HG02642 (cell line): ENCODE data around the gene ISCA2.

Experiments used
- ATAC-seq: cut with Tn5 transposase; IDR thresholded peaks from one replicate; pipeline ENCODE4 v1.9.1; 2021; ENCODE audit warnings: mild to moderate bottlenecking; ENCODE audit not compliant: unreplicated experiment, poor library complexity

The ISCA2 gene

DNA sequence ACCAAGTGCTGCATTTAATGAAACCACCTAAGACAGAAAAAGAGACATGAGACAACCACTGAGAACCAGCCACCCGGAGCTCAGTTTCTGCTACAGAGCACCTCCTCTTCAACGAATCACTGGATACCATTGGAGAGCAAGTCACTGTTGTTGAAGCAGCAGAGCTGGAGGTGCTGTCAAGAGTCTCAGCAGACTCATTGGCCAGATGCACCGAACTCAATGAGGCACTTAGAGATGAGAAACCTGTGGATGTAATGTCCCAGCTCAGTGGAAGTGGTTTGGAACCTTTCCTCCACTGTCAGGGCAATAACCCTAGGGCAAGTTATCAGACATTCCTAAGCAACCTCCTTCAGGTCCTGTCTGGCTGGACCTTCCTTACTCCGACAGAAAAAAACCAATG lies 13.5 kb upstream of the ISCA2 start:
- no peak for ATAC-seq

DNA sequence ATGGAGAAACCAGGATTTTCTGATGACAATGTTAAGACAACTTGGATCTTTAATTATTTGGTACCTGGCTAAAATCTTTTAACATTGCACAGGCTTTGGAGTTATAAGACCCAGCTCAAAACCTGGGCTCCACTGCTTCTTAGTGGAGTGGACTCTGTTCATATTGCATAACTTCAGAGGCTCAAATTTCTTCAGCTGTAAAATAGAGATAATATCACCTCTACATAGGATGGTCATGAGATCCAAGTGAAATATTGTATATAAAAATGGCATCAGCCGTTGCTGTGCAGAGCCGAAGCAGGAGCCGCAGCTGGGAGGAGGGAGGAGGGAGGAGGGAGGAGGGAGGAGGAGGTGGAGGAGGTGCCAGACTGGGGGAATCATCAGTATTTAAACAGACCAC lies 11.0 kb upstream of the ISCA2 start:
- ATAC-seq = no peak

DNA sequence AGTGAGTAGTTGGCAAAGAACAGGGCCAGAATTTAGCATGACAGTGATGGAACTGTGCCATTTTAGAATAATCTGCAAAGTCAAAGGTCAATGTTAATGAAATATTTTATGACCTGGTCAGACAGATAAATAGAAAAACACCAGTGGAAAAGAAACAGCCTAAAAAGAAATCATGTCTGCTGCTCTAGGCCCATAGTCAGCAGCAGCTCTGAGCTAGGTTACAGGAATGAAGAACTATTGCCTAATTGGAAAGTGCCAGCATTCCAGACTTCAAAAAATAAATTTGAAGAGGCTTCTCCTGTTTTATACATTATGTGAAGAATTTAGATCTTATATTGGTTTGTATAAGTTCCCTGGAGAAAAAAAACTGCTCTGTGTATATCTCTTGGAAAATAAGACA lies 10.2 kb upstream of the ISCA2 start:
- no peak for ATAC-seq

DNA sequence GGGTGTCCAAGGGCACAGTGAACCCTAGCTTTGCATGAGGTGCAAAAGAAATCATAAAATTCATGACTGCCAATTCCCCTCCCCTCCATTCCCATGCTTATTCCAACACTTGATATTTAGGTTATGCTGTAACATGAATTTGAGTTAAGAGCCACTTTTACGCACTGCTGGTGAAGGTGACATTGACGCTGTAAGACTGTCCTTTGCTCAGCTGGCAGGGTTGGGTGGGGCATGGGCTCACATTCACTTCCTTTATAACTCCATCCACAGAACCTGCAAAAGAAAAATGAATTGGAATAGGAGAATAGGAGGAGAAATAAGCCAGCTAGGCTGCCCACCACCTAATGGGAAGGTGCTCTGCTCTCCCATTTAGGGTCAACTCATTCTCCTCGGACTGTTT lies 7.4 kb upstream of the ISCA2 start:
- no peak for ATAC-seq

DNA sequence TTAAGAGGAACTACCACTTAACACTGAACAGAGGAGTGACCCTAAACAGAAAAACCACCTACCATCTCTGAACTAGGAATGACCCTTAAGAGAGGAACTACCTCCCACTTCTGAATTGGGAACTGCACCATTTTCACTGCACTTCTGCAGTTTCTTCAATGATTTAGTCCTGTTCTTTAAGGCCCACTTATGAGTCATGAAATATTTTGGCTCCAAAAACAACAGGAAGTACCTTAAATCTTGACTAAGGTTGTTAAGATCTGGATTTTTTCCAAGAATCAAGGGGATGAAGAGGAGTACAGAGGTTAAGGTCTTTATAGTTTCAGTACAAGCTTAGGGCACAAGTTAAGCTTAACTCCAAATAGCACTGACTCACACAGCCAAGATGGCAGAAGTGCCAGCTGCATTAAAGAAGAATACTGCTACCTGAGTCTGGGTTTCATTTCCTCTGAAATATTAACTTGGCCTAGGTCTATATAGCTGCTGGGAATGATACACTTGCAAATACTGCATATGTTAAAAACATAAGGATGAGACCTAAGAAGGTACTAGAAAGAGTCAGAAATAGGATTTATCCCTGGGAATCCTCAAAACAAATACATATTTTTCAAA lies 4.7 kb upstream of the ISCA2 start:
- no peak for ATAC-seq

DNA sequence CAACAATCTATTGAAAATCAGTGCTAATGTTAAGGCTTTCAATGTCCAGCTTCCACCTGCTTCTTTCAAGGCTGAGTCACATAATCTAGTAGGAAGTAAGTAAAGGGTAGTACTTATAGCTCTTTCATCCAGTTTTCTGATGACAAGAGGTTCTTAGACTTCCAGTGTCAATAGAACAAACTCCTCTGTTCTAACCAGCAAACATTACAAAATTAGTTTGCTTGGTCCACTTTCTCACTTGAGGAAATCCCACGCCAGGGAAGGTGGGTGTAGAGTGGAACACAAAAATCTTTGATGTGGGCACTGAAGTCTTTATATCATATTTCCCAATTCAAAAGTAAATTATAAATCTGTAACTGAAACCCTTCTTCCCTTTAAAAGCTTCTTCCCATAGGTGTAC lies 3.1 kb upstream of the ISCA2 start:
- no peak for ATAC-seq

DNA sequence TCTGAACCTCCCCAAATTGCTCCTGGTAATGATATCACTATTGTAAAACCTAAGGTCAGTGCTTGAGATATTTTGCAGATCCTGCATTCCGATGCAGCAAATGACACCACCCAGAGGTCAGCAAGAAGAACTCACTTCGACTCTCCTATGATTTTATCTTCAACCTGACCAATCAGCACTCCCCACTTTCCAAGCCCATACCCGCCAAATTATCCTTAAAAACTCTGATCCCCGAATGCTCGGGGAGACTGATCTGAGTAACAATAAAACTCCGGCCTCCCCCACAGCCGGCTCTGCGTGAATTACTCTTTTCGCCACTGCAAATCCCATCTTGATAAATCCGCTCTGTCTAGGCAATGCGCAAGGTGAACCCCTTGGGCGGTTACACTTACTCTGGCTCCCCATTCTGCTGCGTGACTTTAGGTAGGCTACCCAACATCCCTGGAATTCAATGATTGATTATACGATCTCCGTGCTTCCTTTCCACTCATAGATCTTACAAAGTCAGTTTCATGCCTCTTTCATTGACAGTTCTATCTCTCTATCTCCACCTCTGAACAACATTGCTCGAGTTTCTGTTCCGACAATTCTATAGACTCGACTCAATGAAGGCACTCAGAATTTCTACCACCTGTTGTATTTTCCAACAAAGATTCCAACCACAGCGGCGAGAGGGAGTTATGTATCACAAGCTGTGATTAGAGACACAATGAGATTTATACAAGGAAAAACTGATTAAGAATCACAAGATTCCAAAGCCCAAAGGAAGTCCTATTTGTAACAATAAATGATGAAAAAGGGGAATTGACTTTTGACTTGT lies 1.4 kb upstream of the ISCA2 start:
- no peak for ATAC-seq

DNA sequence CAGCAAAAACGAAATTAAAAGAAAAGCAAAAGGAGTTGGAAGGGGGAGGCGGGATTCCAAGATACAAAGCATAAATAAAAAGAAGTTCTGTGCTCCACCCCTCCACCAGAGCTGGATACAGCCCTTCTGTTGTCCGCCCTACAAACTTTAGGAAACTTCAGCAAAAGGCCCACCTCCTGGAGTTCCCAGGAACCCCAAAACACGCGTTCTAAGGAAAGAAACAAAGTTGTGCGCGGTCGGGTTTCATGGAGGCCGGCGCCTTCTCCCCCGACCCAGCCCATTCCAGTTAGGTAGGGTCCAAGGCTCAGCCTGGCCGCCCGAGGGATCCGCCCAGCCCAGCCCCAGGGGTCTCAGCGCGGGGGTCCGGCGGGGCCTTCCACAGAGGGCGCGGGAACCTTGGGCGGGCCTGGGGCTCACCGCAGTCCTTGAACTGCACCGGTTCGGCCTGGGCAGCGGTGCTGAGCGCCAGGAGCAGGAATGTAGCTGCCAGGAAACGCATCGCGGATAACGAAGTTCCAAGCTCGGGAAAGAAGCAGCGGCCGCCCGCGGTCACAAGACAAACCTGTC lies 706 bp upstream of the ISCA2 start, which contains the start of gene NPC2:
Gene NPC2, minus strand, starts transcription at position 530 of the 567 bp plus-strand sequence. Its CDS starts 31 bp downstream, at position 499.
- ATAC-seq = peak; percentile 25

DNA sequence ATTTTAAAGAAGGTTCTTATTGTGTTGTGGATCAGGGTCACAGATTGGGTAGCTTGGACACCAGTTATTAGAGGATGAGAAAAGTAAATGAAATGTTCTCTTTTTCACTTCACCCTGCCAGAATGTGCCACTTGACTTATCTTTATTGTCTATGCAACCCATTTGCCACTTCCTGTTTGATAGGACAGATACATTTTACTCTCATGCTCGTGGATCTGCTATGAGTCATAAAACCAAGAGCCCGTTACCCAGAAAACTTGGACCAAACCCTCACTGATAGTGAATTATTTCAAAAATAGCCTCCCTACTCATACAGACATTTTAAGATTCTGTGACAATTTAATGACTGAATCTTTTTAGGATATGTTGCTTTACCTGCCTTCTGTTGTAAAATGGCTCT lies 1.8 kb downstream of the ISCA2 start:
- no peak for ATAC-seq

DNA sequence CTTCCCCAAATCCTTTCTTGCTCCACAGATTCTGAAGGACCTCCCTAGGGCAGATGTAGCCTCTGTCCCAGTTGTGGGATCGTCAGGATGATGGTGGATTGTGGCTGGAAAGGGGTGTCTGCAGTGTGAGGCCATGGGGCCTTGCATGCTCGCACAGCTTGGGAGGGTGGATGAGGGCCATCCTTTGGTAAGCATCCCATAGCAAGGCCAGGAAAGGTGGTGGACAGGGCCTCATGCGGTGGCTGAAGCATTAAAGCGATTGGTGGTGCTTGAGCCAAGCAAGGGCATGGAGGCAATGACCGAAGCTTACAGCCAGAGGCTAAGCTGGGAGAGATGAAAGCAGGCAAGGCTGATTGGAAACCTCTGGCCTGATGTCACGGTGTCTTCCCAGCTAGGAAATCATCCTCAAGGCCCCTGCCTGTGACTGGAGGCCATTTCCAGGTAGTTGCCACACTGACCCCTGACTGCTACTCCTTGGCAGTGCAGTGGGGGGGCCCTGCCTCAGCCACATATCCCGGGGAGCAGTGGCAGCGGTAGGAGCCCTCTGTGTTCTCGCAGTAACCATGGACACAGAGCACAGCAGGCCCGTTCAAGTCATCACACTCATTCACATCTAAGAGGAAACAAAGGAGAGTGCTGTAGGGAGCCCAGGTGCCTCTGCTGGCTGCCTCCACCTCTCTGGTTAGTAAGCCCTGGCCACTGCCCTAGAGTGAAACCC lies 7.0 kb downstream of the ISCA2 start:
- no peak for ATAC-seq

DNA sequence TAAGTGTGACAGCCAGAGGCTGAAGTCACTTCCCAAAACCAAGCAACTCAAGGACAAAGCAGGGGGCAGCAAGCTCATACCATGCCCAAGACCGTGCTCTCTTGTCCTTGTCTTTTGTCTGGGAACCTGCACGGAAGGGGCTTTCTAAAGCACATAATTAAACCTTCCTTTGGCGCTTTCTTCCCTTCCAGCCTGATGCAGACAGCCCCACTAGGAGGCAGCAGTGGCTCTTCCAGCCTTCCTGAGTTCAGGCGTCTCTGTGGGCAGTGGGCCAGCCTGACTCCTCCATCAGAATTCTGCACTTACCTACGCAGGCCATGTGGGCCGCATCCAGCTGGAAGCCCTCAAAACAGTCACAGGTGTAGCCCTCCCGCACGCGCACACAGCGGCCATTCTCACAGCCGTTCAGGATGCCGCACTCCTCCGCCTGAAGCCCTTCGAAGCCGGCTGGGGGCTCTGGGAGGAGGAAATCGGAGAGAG lies 7.6 kb downstream of the ISCA2 start:
- ATAC-seq = no peak

DNA sequence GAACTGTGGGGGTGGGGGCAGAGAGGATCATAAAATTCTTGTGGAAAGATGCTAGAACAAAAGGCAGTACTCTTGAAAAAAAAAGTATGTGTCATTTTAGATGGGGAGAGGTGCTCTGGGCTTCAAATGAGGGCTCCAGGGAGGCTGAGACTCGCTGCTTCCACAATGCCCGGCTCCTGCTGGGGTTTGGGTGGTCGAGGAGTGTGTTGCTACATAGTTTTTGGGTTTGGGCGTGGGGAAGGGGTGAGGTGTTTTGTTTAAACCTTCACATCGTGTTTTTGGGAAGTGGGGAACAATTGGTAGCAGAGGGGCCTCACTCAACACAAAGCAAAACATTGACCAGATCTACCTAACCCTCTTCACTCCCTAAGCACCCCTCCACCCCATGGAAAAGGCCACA lies 8.1 kb downstream of the ISCA2 start:
- no peak for ATAC-seq

DNA sequence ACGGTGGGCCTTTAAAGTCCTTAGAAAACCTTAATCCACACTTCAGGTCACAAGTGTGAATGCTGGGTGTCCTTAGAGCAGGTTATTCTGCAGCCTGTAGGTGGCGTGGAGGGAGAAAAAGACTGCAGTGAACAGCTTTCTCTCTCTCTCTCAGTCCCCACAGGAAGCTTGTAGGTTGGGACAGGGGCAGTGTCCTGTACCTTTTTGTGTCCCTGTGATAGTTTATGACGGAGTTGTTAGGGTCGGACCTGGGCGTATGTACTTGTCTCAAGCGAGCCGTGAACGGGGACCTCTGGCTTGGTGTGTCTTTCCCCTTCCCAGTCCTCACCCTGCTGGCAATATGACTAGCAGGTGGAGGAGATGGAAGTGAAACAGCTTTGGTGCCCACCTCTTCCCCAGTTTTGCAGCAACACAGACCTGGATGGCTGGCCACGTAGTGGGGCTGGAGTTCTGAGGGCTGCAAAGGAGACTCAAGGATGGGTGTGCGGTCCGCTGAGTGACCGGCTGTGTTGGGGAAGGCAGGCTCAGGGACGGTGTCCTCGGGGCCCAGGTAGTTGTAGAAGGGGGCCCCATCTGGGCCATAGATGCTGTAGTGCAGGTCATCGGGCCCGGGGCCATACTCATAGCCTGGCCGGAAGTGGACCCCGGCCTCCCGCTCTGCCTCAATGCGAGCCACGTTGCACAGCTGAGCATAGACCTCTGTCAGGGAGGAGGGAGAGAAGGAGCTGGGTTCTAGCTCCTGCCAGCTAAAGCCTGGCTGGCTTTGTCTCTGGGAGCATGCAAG lies 8.9 kb downstream of the ISCA2 start:
- ATAC-seq = no peak

DNA sequence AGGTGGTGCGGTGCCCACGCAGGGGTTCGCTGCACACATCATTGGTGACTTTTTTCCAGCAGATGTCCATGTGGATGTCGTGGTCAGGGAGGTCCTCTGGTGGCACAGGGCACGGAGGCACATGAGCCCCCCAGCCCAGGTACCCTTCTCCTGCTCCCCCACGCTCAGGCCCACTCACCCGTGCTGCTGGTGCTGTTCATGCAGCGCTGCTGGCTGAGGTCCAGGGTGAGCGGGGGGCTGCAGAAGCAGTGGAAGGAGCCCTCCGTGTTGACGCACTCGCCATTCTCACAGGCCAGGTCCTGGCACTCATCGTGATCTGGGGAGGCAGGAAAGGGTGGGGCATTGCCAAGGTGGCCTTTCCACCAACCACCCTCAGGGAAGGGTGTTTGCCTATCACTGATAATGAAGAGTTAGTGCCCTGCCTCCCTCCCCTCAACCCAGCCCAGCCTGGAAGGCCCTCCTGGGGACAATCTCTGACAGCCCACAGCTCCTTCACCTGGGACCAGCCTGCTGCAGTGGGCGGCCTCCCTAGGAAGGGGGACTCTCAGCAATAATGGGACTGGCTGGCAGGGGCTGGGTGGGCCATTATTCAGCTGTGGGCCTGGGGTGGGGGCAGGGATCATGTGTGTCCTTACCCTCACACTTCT lies 9.8 kb downstream of the ISCA2 start:
- ATAC-seq = no peak

DNA sequence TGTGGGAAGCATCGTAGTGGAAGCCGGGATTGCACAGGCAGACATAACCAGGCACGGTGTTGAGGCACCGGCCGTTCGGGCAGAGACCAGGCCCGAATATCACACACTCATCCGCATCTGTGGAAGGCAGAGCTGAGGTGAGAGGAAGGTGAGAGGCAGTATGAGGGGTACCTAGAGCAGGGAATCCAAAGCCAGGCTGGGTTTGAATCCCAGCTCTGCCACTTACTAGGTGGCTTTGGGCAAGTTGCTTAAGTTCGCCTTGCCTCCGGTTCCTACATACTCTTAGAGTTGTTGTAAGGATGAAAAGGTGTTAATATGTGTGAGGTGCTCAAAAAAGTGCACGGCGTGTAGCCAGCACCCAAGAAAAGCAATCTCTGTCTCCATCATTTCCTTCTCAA lies 10.4 kb downstream of the ISCA2 start:
- no peak for ATAC-seq

DNA sequence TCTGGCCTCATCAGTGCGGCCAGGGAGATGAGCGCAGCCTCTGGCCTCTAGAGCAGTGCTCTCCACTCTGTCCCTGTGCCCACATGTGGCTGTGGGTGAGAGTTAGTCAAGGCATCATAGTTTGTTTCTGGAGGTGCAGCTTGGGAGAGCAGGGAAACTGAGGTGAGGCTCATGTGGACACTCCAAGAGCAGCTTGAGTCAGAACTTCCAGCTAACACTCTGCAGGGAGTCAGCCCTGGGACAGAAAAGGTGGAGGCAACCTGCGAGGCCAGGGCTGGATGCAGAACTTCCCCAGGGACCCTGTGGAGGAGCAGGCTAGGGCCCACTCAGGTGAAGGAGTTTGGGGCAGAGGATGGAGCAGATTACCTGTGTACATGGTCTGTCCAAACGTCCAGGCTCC lies 10.8 kb downstream of the ISCA2 start:
- no peak for ATAC-seq

DNA sequence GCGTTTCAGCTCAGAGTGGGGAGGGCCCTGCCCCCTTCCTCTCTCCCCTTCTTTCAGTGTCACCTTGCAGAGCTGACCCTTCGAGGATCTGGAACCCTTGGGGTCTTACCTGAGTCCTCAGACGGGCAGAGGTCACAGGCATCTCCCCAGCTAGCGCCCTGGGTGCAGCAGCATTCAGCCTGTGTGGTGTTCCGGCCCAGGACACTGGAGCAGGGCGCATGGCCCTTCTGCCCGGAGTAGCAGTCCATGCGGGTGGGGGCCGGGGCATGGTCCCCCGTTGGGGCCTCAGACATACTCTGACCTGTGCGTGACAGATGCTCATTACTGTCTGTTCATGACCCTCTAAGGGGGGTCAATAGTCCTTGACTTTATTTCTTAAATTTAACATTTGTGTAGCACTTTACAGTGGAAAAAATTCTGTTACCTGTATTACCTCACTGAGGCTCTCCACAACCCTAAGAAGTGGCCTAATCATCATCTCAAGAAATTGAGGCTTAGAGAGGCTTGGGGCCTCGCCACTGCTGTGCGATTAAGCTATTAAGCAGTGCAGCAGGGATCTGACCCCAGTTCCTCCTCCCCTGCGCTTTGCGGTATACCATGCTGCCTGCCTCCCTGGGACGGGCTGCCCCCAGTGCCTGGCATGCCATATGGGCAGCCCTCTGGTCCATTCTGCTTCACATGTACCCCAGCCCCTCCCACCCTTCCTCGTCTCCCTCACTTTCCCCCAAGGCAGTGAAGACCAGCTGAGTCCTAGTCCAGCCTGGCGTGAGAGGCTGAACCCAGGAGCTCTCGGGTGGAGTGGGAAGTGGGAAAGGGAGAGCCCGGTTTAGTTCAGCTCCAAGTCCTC lies 11.5 kb downstream of the ISCA2 start:
- no peak for ATAC-seq

DNA sequence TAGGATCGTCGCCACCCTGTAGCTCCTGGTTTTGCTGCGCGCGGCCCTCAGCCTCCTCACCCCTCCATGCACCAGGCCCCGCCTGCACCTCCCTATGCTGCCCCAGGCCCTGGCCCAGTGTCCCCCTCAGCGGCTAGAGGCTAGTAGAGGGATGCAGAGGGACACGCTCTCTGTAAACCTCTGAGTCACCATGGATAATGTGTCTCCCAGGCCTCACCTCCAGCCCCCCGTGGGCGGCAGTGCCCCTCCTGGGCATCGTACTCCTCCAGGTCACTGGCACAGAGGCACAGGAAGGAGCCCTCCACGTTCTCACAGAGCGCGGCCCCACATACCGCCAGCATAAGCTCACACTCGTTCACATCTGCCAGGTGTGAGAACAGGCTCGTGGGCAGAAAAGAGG lies 12.3 kb downstream of the ISCA2 start:
- no peak for ATAC-seq

DNA sequence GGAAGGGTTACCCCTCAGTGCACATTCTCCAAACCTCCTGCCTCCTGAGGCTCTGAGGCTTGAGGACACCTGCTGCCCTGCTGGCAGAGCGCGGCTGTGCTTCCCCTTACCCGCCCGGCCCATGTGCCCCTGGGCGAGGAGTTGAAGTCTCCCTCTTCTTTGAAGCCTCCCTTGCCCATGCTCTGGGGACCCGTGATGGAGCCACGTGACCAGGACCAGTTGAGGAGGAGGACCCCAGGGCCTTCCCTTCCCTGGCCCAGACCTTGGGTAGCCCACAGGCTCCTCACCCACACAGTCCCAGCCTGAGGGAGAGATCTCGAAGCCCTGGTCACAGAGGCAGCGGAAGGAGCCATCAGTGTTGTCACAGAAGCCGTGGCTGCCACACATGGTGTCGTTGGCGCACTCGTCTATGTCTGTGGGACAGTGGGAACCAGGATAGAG lies 12.9 kb downstream of the ISCA2 start:
- ATAC-seq = no peak
